Omental fat pad (tissue), 4 donors: Measurements from ENCODE around the gene UBAP1L. TPM values are rescaled to one million over a fixed set of nuclear protein-coding genes. Genes with fewer than 3 reads are reported as not detected.

Experiments
- ATAC-seq: fragments of 150-250 bp; one replicate; pipeline ENCODE4 v1.9.1; 2016; ENCODE audit warnings: mild to moderate bottlenecking, moderate library complexity; ENCODE audit not compliant: low FRiP score
- DNase-seq: peaks from one replicate; pipeline ENCODE4 v3.0.0-alpha.2; 2019; ENCODE audit warnings: low spot score
- CTCF ChIP-seq, 3 donors: fragments of 450-650 bp; IDR thresholded peaks; one replicate each; pipeline ENCODE4 v1.5.1; 2016 to 2017; ENCODE audit warnings: antibody characterized with exemption in 3 of 3, mild to moderate bottlenecking in 3 of 3, moderate library complexity in 2 of 3
- total RNA-seq, 4 donors: library from RNA; depleted of rRNA; stranded (reverse); fragments of >200 nt; gene quantifications; one replicate each; pipeline ENCODE4 v1.1.0, GENCODE V29; 2016

The UBAP1L gene
- total RNA-seq, 4 donors from 2014 or later: 2.9 to 5.6 (median 4.6) TPM

- TF ChIP-seq CTCF (IDR thresholded peaks at IDR 0.05): no peak
- ATAC-seq (no peak), DNase-seq (no peak)
Measured at GRCh38 chr15:65067645-65068402, 47.2 kb downstream of the UBAP1L start, which contains the start of gene RASL12. RASL12 (minus strand) TSS chr15:65067991; CDS start chr15:65067835, 156 bp downstream.

- ATAC-seq: no peak
- DNase-seq: no peak
- no peak for TF ChIP-seq CTCF (IDR thresholded peaks at IDR 0.05)
Measured at GRCh38 chr15:65067317-65067644, 47.7 kb downstream of the UBAP1L start.

GRCh38 chr15:65066635-65067316 lies 48.2 kb downstream of the UBAP1L start:
- no peak for ATAC-seq
- TF ChIP-seq CTCF (IDR thresholded peaks at IDR 0.05): no peak
- no peak for DNase-seq

- DNase-seq (no peak), ATAC-seq (no peak)
- no peak for TF ChIP-seq CTCF (IDR thresholded peaks at IDR 0.05)
Measured at GRCh38 chr15:65066001-65066634, 48.9 kb downstream of the UBAP1L start.

- no peak for DNase-seq
- no peak for TF ChIP-seq CTCF (IDR thresholded peaks at IDR 0.05)
- no peak for ATAC-seq
Measured at GRCh38 chr15:65062726-65063125, 52.3 kb downstream of the UBAP1L start.

GRCh38 chr15:65062061-65062460 lies 52.9 kb downstream of the UBAP1L start:
- DNase-seq (no peak), ATAC-seq (no peak)
- no peak for TF ChIP-seq CTCF (IDR thresholded peaks at IDR 0.05)
